MCF 10A (cell line): ENCODE measurements around the gene CHEK1. TPM values are rescaled to one million over a fixed set of nuclear protein-coding genes. Genes with fewer than 3 reads are reported as not detected.

Source experiments
- BruUV-seq: library from RNA; stranded (reverse); fragments of 400-500 nt; replicated peaks from 2 replicates; lab custom pipeline; 2021; lab: Mats Ljungman, UMichigan
- CTCF ChIA-PET: fragments of 300-600 bp; sonication (Branson Sonifier 250); formaldehyde crosslinking; extraction: SDS; loops from one replicate; lab custom pipeline; 2021; ENCODE audit warnings: antibody characterized with exemption, inconsistent platforms; lab: Yijun Ruan, JAX
- POLR2A ChIA-PET: fragments of 300-600, 350-650 bp; sonication (Branson Sonifier 250); formaldehyde crosslinking; extraction: SDS; loops from one replicate; lab custom pipeline; 2020; ENCODE audit warnings: antibody characterized with exemption, inconsistent platforms; lab: Yijun Ruan, JAX
- DNase-seq: peaks from one replicate; pipeline ENCODE4 v3.0.0-alpha.2; 2018; ENCODE audit not compliant: unreplicated experiment
- H3K27ac Mint-ChIP-seq: one replicate; pipeline ENCODE4 v1.8.0; 2022; ENCODE audit warnings: mild to moderate bottlenecking, low read depth, mixed read lengths; ENCODE audit not compliant: unreplicated experiment
- H3K27me3 Mint-ChIP-seq: one replicate; pipeline ENCODE4 v1.8.0; 2022; ENCODE audit warnings: mixed read lengths; ENCODE audit not compliant: insufficient read depth, unreplicated experiment
- H3K36me3 Mint-ChIP-seq: one replicate; pipeline ENCODE4 v1.8.0; 2022; ENCODE audit warnings: mild to moderate bottlenecking, moderate library complexity, mixed read lengths; ENCODE audit not compliant: insufficient read depth, unreplicated experiment
- H3K4me1 Mint-ChIP-seq: one replicate; pipeline ENCODE4 v1.8.0; 2022; ENCODE audit warnings: mixed read lengths; ENCODE audit not compliant: insufficient read depth, unreplicated experiment
- H3K4me3 Mint-ChIP-seq: one replicate; pipeline ENCODE4 v1.8.0; 2022; ENCODE audit warnings: mild to moderate bottlenecking, moderate library complexity, mixed read lengths; ENCODE audit not compliant: unreplicated experiment
- H3K9me3 Mint-ChIP-seq: one replicate; pipeline ENCODE4 v1.8.0; 2022; ENCODE audit warnings: mixed read lengths; ENCODE audit not compliant: unreplicated experiment
- intact Hi-C: fragments of 100-400 bp; cut with micrococcal nuclease; formaldehyde crosslinking; loops from 2 replicates; pipeline ENCODE4 v1.14.1; 2022
- total RNA-seq: library from RNA; stranded (reverse); gene quantifications from 2 replicates; pipeline ENCODE4 v1.2.3, GENCODE V29; 2022
- TF ChIP-seq, protein P1 (sequence below): fragments of 200-600 bp; IDR thresholded peaks from one replicate; pipeline ENCODE4 v1.8.0; 2022; ENCODE audit warnings: antibody characterized with exemption, mild to moderate bottlenecking; ENCODE audit not compliant: unreplicated experiment

CHEK1 gene
- total RNA-seq, 1 experiment from 2014 or later: 33.3 TPM

DNA sequence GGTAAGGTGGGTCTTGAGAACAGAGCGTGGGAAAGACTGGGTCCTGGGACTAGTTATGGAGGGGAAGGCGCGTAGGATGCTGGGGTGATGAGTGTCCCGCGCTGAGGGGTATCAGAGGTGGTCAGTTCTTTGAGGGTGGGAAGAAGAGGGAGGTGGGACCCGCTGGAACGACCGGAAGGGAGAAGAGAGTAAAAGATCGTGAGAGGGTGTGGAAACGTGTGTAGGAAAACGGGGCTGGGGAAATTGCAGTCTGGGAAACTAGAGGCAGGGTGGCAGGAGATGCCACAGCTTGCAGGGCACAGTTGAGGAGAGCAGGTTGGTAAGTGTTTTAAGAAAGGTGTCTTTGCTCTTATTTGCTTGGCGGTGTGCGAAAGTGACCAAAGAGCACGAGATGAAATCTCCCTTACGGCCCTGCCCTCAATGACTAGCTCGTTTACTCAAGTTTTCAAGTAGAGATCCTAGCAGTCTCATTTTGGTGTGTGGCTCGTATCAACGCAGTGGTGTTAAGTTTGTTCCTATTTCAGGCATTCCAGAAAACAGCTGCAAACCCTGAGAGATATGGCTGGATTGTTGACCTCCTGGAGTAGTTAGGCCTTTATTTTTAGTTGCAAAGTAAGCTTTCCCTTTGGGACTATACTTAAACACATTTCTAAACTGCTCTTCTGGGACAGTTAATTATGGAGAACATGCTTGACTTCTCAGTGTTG, 31.7 kb upstream of the CHEK1 start:
- ChIA-PET CTCF (interaction anchor here (0.5 to 3.7 kb wide), 10 partner anchors 11 to 1752 kb away, joined by 3 to 25 read pairs (median 3); partner anchors contain the start of genes CHEK1 and EI24), POLR2A (interaction anchor here (0.6 to 4.9 kb wide), 22 partner anchors 11 to 794 kb away, joined by 3 to 144 read pairs (median 5); partner anchors contain the start of genes CHEK1, EI24, FAM118B and HYLS1)
- TF ChIP-seq, protein P1, sequence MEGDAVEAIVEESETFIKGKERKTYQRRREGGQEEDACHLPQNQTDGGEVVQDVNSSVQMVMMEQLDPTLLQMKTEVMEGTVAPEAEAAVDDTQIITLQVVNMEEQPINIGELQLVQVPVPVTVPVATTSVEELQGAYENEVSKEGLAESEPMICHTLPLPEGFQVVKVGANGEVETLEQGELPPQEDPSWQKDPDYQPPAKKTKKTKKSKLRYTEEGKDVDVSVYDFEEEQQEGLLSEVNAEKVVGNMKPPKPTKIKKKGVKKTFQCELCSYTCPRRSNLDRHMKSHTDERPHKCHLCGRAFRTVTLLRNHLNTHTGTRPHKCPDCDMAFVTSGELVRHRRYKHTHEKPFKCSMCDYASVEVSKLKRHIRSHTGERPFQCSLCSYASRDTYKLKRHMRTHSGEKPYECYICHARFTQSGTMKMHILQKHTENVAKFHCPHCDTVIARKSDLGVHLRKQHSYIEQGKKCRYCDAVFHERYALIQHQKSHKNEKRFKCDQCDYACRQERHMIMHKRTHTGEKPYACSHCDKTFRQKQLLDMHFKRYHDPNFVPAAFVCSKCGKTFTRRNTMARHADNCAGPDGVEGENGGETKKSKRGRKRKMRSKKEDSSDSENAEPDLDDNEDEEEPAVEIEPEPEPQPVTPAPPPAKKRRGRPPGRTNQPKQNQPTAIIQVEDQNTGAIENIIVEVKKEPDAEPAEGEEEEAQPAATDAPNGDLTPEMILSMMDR: no peak
- Mint-ChIP-seq H3K4me3 (peak overlapping the region; percentile 93), H3K9me3 (no peaks in the 10 kb centered on the region), H3K27me3 (no peaks in the 10 kb centered on the region), H3K27ac (peak overlapping the region; percentile 96), H3K4me1 (peaks cover 22% of the 10 kb centered on the region), H3K36me3 (peaks cover 26% of the 10 kb centered on the region)
- peak; percentile 30 for DNase-seq
- intact Hi-C loops: no loop called here
- BruUV-seq: TSS peak; percentile 42

DNA sequence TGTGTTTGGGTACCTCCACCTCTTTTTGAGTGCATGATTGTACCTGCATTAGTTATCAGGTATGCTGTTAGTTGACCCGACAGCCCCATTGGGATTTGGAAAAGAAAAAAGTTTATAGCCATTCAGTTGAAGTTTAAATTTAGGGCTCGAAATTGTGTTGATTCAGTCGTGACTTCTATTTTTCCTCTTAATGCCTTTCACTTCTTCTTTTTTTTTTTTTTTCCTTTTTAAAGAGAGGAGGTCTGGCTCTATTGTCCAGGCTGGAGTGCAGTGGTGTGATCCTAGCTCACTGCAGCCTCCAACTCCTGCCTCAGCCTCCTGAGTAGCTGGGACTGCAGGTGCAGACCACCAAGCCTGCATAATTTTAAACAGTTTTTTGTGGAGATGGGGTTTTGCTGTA, 30.0 kb upstream of the CHEK1 start:
- no peaks in the 10 kb centered on the region for H3K27me3 Mint-ChIP-seq
- BruUV-seq: no TSS peak
- H3K27ac Mint-ChIP-seq: no peak overlapping the region
- H3K4me1 Mint-ChIP-seq: peaks cover 17% of the 10 kb centered on the region
- H3K9me3 Mint-ChIP-seq: no peaks in the 10 kb centered on the region
- intact Hi-C loops: no loop called here
- no peak for DNase-seq
- peak overlapping the region; percentile 93 for H3K4me3 Mint-ChIP-seq
- TF ChIP-seq, protein P1: no peak
- CTCF ChIA-PET: interaction anchor here (1.0 kb wide), 1 partner anchor 25 kb away, joined by 3 read pairs; the partner anchor contains the start of gene EI24
- H3K36me3 Mint-ChIP-seq: peaks cover 42% of the 10 kb centered on the region
- POLR2A ChIA-PET: no interaction called here

DNA sequence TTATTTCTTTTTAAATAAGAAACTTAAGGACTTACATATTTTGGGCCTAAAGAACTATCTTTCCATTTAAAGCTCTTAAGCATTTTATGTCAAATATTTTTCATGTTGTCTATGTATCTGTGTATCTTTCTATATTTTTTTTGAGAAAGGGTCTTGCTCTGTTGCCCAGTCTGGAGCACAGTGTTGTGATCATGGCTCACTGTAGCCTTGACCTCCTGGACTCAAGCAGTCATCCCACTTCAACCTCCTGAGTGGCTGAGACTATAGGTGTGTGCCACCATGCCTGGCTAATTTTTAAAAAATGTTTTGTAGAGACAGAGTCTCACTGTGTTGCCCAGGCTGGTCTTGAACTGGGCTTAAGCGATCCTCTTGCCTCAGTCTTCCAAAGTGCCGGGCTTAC, 24.3 kb upstream of the CHEK1 start:
- H3K4me1 Mint-ChIP-seq: peaks cover 8% of the 10 kb centered on the region
- peaks cover 96% of the 10 kb centered on the region for H3K36me3 Mint-ChIP-seq
- BruUV-seq: no TSS peak
- H3K27ac Mint-ChIP-seq: no peak overlapping the region
- TF ChIP-seq, protein P1: no peak
- H3K27me3 Mint-ChIP-seq: no peaks in the 10 kb centered on the region
- no peaks in the 10 kb centered on the region for H3K9me3 Mint-ChIP-seq
- intact Hi-C loops: no loop called here
- ChIA-PET POLR2A (interaction anchor here (0.6 to 1.0 kb wide), 2 partner anchors 24 to 41 kb away, joined by 3 to 5 read pairs; partner anchors contain the start of gene CHEK1), CTCF (interaction anchor here (1.1 to 1.2 kb wide), 3 partner anchors 13 to 24 kb away, joined by 3 to 5 read pairs (median 3); partner anchors contain the start of gene CHEK1)
- no peak overlapping the region for H3K4me3 Mint-ChIP-seq
- DNase-seq: no peak

DNA sequence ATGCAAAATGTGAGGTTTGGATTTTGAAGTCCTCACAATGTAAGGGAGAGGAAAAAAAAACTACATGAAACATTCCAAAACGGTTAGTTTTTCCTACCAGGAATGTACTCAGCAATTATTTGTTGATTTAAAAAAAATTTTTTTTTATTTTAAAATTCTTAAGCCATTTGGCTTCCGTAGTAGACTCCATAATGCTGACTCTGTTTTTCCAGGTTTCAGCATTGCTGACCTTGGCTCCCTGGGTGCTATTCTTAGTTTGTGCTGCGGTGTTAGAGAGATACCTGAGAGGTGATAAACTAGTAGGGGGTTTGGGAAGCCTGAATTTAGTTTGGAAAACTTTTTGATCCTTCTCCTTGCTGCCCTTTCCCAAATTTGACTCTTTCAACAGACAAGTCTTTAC, 21.8 kb upstream of the CHEK1 start:
- Mint-ChIP-seq H3K36me3 (peaks cover 94% of the 10 kb centered on the region), H3K27me3 (no peaks in the 10 kb centered on the region), H3K9me3 (no peaks in the 10 kb centered on the region), H3K4me3 (no peak overlapping the region), H3K27ac (no peak overlapping the region), H3K4me1 (no peaks in the 10 kb centered on the region)
- DNase-seq: no peak
- ChIA-PET CTCF (interaction anchor here (0.7 to 1.4 kb wide), 3 partner anchors 14 to 285 kb away, joined by 3 to 4 read pairs (median 4); partner anchors contain the start of gene HYLS1), POLR2A (interaction anchor here (3.5 kb wide), 1 partner anchor 10 kb away, joined by 20 read pairs; the partner anchor contains the start of gene STT3A)
- BruUV-seq: no TSS peak
- intact Hi-C loops: no loop called here
- TF ChIP-seq, protein P1: no peak
